Measurements from ENCODE around the gene CFAP58. TPM values are rescaled to one million over a fixed set of nuclear protein-coding genes. Genes with fewer than 3 reads are reported as not detected.

The CFAP58 gene
- total RNA-seq, 3 donors from 2014 or later, result 0.14 to 0.44 (median 0.17) TPM

DNA sequence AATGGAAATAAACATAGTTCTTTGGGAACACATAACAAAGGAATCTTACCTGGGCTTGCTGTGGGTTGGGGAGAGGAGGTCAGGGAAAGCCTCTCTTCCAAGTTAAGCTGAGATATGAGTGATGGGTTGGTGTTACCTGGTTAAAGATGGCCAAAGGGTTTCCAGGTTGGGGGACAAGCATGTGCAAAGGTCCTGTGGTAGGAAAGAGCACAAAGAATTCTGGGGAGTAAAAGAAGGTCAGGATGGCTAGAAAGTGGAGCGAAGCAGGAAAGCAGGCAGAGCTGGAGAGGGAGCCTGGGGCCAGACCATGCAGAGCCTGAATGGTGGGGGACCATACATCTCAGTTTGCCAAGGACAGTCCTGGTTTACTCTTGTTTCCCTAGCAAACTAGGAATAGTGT, 133.2 kb downstream of the CFAP58 start:
- Histone ChIP-seq H3K9me3 (no peaks in the 10 kb centered on the region), H3K4me1 (ENCODE audit: low read depth) (no peaks in the 10 kb centered on the region), H3K36me3 (ENCODE audit: low read depth) (no peaks in the 10 kb centered on the region), H3K4me3 (no peak overlapping the region)
- intact Hi-C loops (cut with DNase I, micrococcal nuclease), result no loop called here
- TF ChIP-seq, protein P1, sequence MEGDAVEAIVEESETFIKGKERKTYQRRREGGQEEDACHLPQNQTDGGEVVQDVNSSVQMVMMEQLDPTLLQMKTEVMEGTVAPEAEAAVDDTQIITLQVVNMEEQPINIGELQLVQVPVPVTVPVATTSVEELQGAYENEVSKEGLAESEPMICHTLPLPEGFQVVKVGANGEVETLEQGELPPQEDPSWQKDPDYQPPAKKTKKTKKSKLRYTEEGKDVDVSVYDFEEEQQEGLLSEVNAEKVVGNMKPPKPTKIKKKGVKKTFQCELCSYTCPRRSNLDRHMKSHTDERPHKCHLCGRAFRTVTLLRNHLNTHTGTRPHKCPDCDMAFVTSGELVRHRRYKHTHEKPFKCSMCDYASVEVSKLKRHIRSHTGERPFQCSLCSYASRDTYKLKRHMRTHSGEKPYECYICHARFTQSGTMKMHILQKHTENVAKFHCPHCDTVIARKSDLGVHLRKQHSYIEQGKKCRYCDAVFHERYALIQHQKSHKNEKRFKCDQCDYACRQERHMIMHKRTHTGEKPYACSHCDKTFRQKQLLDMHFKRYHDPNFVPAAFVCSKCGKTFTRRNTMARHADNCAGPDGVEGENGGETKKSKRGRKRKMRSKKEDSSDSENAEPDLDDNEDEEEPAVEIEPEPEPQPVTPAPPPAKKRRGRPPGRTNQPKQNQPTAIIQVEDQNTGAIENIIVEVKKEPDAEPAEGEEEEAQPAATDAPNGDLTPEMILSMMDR (IDR thresholded peaks at IDR 0.05), result no peak
- ATAC-seq (no peak), DNase-seq (no peak)

DNA sequence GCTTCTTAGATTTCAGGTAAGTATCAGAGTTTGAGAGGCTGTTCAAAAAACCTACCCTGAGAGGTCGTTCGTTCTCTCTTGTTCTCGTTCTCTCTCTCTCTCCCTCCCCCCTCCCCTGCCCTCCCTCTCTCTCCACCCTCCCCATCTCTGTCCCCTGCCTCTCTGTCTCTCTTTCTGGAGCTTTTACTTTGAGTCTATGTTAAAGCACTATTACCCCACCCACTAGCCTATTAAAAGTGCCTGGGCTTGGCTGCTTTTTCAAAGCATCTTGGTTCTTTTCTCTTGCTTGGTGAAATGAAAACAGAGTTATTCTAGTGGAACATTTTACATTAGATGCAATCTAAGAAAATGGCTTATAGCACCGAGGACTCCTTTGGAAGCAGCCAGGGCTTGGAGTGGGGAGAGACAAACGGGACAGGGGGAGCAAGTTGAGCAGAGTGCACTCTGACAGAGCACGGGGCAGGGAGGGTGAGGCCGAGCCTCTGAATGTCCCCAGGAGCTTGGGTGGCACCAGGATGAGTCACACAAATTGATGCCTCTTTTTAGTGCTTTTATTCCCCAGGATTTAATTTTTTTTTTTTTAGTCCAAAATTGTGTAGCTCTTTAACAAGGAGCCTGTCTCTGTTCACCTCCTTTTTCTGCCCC, 134.3 kb downstream of the CFAP58 start:
- Histone ChIP-seq H3K4me3 (no peak overlapping the region), H3K4me1 (ENCODE audit: low read depth) (no peaks in the 10 kb centered on the region), H3K9me3 (no peaks in the 10 kb centered on the region), H3K36me3 (ENCODE audit: low read depth) (no peaks in the 10 kb centered on the region)
- intact Hi-C loops (cut with DNase I, micrococcal nuclease), result no loop called here
- DNase-seq, result no peak
- ATAC-seq, result no peak
- TF ChIP-seq, protein P1 (IDR thresholded peaks at IDR 0.05), result no peak

DNA sequence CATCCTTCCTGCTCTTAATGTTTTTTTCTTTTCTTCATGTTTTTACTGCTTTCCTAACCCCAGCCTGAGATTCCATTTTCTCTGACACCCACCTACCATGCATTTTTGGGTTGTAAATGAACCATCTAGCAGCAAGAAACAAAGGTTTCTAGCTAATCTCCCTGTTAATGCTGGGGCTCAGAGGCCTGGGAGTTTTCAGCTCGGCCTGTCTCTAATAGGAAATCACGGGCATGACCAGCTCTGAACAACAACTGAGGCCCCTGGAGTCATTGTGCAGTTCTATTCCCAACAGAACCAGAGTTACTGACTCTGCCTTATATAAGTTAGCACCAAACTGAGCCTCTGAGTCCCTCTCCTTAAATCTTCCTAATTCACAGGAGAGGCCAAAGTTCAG, 134.8 kb downstream of the CFAP58 start:
- TF ChIP-seq, protein P1 (IDR thresholded peaks at IDR 0.05), result no peak
- H3K4me3 ChIP-seq, result no peak overlapping the region
- no peak for DNase-seq
- ATAC-seq, result no peak
- H3K36me3 ChIP-seq (ENCODE audit: low read depth), result no peaks in the 10 kb centered on the region
- H3K4me1 ChIP-seq (ENCODE audit: low read depth), result no peaks in the 10 kb centered on the region
- intact Hi-C loops (cut with DNase I, micrococcal nuclease), result no loop called here
- H3K9me3 ChIP-seq, result no peaks in the 10 kb centered on the region

DNA sequence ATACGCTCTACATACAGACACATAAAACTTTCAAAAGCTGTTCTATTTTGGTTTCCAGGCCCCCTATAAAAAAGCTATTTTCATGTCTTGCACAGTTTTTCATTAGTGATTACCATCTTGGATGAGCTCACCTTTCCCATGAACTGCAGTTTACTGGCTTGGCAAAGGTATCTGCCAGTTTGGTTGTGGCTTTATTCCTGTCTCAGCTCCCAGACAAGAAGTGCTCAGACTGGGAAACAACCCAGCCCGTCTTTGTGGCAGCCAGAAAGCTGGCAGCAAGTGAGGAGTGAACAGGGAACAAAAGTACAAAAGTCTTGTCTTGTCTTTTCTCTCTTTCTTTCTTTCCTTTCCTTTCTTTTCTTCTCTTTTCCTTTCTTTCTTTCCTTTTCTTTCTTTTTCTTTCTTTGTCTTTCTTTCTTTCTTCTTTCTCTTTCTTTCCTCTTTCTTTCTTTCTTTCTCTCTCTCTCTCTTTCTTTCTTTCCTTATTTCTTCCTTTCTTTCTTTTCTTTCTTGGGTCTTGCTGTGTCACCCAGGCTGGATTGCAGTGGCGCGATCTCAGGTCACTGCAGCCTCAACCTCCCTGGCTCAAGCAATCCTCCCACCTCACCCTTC, 138.8 kb downstream of the CFAP58 start:
- H3K36me3 ChIP-seq (ENCODE audit: low read depth), result no peaks in the 10 kb centered on the region
- H3K9me3 ChIP-seq, result no peaks in the 10 kb centered on the region
- no peaks in the 10 kb centered on the region for H3K4me1 ChIP-seq (ENCODE audit: low read depth)
- no peak overlapping the region for H3K4me3 ChIP-seq
- DNase-seq (no peak), ATAC-seq (no peak)
- intact Hi-C loops (cut with DNase I, micrococcal nuclease), result no loop called here
- TF ChIP-seq, protein P1 (IDR thresholded peaks at IDR 0.05), result no peak

DNA sequence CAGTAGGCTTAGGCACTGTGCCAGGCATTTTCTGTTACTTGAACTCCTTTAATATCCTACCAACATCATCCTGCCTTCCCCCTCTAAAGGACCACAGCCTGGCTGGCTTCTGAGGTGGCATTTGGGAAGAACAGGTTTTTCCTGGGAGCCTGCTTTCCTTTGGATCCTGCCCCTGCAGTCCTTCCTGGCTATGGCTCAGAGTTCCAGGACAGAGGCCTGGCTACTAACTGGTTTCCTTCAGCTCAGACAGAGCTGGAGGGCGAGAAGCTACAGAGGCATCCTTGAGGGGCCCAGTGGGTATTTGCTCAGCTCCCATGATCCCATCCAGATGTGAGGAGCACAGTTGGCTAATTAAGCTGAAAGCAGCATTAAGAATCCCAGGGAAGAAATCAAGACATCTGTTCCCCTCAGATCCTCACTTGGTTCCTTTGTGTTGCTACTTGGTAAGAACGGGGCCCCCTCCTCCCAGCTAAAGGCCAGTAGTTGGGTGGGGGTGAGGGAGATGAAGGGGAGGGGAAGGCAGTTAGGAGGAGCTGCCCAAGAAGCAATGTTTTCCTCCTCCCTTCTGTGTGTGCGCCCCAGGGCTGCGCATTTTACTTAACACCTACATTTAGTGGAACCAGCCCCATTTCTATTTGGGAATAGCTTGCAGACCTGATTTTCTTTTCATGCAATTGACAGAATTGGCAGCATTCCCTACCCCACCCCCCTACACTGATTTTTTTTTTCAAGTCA, 144.9 kb downstream of the CFAP58 start:
- no peaks in the 10 kb centered on the region for H3K4me1 ChIP-seq (ENCODE audit: low read depth)
- intact Hi-C loops (cut with DNase I, micrococcal nuclease), result no loop called here
- TF ChIP-seq, protein P1 (IDR thresholded peaks at IDR 0.05), result no peak
- no peaks in the 10 kb centered on the region for H3K36me3 ChIP-seq (ENCODE audit: low read depth)
- H3K9me3 ChIP-seq, result no peaks in the 10 kb centered on the region
- DNase-seq (no peak), ATAC-seq (no peak)
- no peak overlapping the region for H3K4me3 ChIP-seq
